GM12872 (cell line): ENCODE data around the gene SLC17A7.

Experiments
- TF ChIP-seq, protein P1 (sequence below): IDR thresholded peaks from 3 replicates; pipeline ENCODE4 v1.5.1; 2011; ENCODE audit warnings: low read depth, mild to moderate bottlenecking, low read length, moderate library complexity; ENCODE audit not compliant: insufficient read depth

SLC17A7 gene

GRCh38 chr19:49473868-49474541 is 32.7 kb upstream of the SLC17A7 start, which contains the start of gene FLT3LG:
TSS of gene FLT3LG (plus strand) at chr19:49474215. CDS start at chr19:49474640, 425 bp downstream.
- TF ChIP-seq, protein P1, sequence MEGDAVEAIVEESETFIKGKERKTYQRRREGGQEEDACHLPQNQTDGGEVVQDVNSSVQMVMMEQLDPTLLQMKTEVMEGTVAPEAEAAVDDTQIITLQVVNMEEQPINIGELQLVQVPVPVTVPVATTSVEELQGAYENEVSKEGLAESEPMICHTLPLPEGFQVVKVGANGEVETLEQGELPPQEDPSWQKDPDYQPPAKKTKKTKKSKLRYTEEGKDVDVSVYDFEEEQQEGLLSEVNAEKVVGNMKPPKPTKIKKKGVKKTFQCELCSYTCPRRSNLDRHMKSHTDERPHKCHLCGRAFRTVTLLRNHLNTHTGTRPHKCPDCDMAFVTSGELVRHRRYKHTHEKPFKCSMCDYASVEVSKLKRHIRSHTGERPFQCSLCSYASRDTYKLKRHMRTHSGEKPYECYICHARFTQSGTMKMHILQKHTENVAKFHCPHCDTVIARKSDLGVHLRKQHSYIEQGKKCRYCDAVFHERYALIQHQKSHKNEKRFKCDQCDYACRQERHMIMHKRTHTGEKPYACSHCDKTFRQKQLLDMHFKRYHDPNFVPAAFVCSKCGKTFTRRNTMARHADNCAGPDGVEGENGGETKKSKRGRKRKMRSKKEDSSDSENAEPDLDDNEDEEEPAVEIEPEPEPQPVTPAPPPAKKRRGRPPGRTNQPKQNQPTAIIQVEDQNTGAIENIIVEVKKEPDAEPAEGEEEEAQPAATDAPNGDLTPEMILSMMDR: peak; percentile 98

GRCh38 chr19:49472936-49473335 is 31.6 kb upstream of the SLC17A7 start:
- TF ChIP-seq, protein P1: no peak

- TF ChIP-seq, protein P1: no peak
These were observed 29.3 kb upstream of the SLC17A7 start for GRCh38 chr19:49470615-49470978.

DNA sequence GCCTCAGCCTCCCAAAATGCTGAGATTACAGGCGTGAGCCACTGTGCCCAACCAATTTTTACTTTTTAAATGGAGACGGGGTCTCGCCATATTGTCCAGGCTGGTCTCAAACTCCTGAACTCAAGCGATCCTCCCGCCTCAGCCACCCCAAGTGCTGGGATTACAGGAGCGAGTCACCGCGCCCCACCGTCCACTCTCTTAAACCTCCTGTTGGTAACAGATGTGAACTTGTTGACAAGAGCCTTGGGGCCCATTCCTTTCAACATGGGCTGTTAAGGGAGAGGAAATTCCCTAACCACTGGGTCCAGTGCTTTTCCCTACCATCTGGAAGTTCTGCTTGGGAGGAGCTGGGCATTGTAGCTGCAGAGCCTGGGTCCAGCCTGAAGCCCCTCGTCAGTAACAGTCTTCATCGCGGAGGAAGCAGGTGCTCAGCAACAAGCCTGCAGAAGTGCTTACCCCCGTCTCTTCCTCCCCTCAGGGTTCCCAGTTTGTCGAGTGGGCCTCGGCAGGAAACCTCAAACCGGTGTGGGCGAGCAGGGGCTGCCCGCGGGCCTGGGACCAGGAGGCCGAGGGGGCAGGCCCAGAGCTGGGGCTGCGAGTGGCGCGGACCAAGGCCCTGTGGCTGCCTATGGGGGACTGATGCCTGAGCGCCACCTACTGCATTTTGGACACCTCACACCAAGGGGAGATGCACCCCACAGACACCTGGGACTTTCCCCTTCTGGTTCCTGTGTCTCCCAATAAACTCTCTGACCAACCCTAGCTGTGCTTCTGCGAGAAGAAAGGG is 28.7 kb upstream of the SLC17A7 start:
- TF ChIP-seq, protein P1: peak; percentile 85

DNA sequence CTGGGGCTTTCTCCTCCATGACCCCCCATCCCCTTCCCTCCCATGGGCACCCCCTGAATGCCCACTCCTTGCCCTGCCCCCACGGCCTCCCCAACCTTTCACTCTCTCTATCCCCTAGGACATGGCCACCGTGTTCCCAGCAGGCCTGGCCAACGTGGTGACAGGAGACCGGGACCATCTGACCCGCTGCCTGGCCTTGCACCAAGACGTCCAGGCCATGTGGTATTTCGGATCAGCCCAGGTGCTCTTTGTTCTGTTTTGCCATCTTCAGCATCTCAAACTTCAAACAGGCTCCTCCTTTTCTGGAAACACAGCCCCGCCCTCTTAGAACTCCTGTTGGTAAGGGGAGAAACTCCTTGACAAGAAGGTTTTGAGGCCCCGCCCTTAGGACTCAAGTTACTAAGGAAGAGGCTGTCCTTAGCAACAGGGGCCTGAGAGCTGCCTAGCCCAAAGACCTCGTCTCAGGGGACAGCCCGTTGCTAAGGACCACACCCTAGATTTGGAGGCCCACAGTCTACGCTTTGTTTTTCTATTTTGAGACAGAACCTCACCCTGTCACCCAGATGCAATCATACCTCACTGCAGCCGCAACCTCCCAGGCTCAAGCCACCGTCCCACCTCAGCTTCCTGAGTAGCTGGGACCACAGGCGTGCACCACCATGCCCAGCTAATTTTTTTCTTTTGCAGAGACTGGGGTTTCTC is 27.6 kb upstream of the SLC17A7 start:
- TF ChIP-seq, protein P1: no peak

GRCh38 chr19:49468199-49468598 is 26.9 kb upstream of the SLC17A7 start:
- TF ChIP-seq, protein P1: no peak

- TF ChIP-seq, protein P1: no peak
These were observed 24.0 kb upstream of the SLC17A7 start for GRCh38 chr19:49465371-49465770.
